Measurements from ENCODE around the gene ARHGAP24. TPM values are rescaled to one million over a fixed set of nuclear protein-coding genes. Genes with fewer than 3 reads are reported as not detected.
"Not testable (repeated sequence)": the region's sequence is repeated elsewhere in the genome, so short reads cannot be mapped to it uniquely, and the experiment has no call there.

Gene ARHGAP24
- total RNA-seq, 2 donors from 2014 or later, result 4.2 to 5.2 TPM

- H3K4me3 ChIP-seq, result no peak overlapping the region
- H3K27me3 ChIP-seq, result no peaks in the 10 kb centered on the region
- no peak overlapping the region for H3K9ac ChIP-seq (ENCODE audit: low read depth in 2 of 2, low read length in 2 of 2)
- no peaks in the 10 kb centered on the region for H3K9me3 ChIP-seq
- no peak for DNase-seq
- no peaks in the 10 kb centered on the region for H3K4me1 ChIP-seq
- no peak for TF ChIP-seq CTCF (IDR thresholded peaks at IDR 0.05)
- intact Hi-C loops (cut with DNase I), result no loop called here
- no peak overlapping the region for H3K27ac ChIP-seq
- H3K36me3 ChIP-seq, result no peaks in the 10 kb centered on the region
Observed at GRCh38 chr4:85808864-85809263, 333.9 kb downstream of the ARHGAP24 start.

- Histone ChIP-seq H3K4me1 (no peaks in the 10 kb centered on the region), H3K27ac (no peak overlapping the region), H3K4me3 (no peak overlapping the region), H3K9me3 (no peaks in the 10 kb centered on the region), H3K27me3 (no peaks in the 10 kb centered on the region), H3K36me3 (no peaks in the 10 kb centered on the region), H3K9ac (ENCODE audit: low read depth in 2 of 2, low read length in 2 of 2) (no peak overlapping the region)
- DNase-seq, result no peak
- intact Hi-C loops (cut with DNase I), result no loop called here
- TF ChIP-seq CTCF (IDR thresholded peaks at IDR 0.05), result no peak
Observed at GRCh38 chr4:85812776-85813175, 337.8 kb downstream of the ARHGAP24 start.

- no peak for TF ChIP-seq CTCF (IDR thresholded peaks at IDR 0.05)
- Histone ChIP-seq H3K9me3 (no peaks in the 10 kb centered on the region), H3K4me3 (no peak overlapping the region), H3K27ac (no peak overlapping the region), H3K36me3 (no peaks in the 10 kb centered on the region), H3K9ac (ENCODE audit: low read depth in 2 of 2, low read length in 2 of 2) (no peak overlapping the region), H3K4me1 (no peaks in the 10 kb centered on the region), H3K27me3 (no peaks in the 10 kb centered on the region)
- intact Hi-C loops (cut with DNase I), result no loop called here
- no peak for DNase-seq
Observed at GRCh38 chr4:85815796-85816459, 341.0 kb downstream of the ARHGAP24 start.

GRCh38 chr4:85818700-85819099 lies 343.8 kb downstream of the ARHGAP24 start:
- no peaks in the 10 kb centered on the region for H3K9me3 ChIP-seq
- no peaks in the 10 kb centered on the region for H3K27me3 ChIP-seq
- no peak overlapping the region for H3K4me3 ChIP-seq
- H3K27ac ChIP-seq, result no peak overlapping the region
- no peak for TF ChIP-seq CTCF (IDR thresholded peaks at IDR 0.05)
- H3K4me1 ChIP-seq, result no peaks in the 10 kb centered on the region
- no peaks in the 10 kb centered on the region for H3K36me3 ChIP-seq
- intact Hi-C loops (cut with DNase I), result no loop called here
- H3K9ac ChIP-seq (ENCODE audit: low read depth in 2 of 2, low read length in 2 of 2), result no peak overlapping the region
- DNase-seq, result no peak

- H3K9ac ChIP-seq (ENCODE audit: low read depth in 2 of 2, low read length in 2 of 2); H3K27me3 ChIP-seq; DNase-seq; H3K27ac ChIP-seq; H3K4me1 ChIP-seq; H3K36me3 ChIP-seq; H3K4me3 ChIP-seq; H3K9me3 ChIP-seq; intact Hi-C loops (cut with DNase I): not testable (repeated sequence)
Observed at GRCh38 chr4:85820101-85820500, 345.2 kb downstream of the ARHGAP24 start.

- H3K4me1 ChIP-seq, result no peaks in the 10 kb centered on the region
- TF ChIP-seq CTCF (IDR thresholded peaks at IDR 0.05), result no peak
- no peaks in the 10 kb centered on the region for H3K27me3 ChIP-seq
Observed at GRCh38 chr4:85821688-85822455, 346.9 kb downstream of the ARHGAP24 start.

More at GRCh38 chr4:85821688-85822455, 346.9 kb downstream of the ARHGAP24 start:
- H3K27ac ChIP-seq, result no peak overlapping the region
- H3K36me3 ChIP-seq, result no peaks in the 10 kb centered on the region
- DNase-seq, result no peak
- H3K4me3 ChIP-seq, result no peak overlapping the region
- H3K9me3 ChIP-seq, result no peaks in the 10 kb centered on the region
- no peak overlapping the region for H3K9ac ChIP-seq (ENCODE audit: low read depth in 2 of 2, low read length in 2 of 2)
- intact Hi-C loops (cut with DNase I), result no loop called here

All from colonic mucosa (tissue), 4 donors.